SU-DHL-6 (cell line): Measurements from ENCODE around the gene RFX1.

Experiments
- H2AFZ ChIP-seq: fragments of 200-600 bp; sonication (generic); 2 replicates; pipeline ENCODE4 v1.6.1; 2014; ENCODE audit warnings: low read depth, mild to moderate bottlenecking, moderate library complexity, mixed read lengths, antibody characterized with exemption, low read length; ENCODE audit not compliant: severe bottlenecking
- H3F3A ChIP-seq: fragments of 200-600 bp; shearing (Covaris generic); 2 replicates; pipeline ENCODE4 v1.6.0; 2016; ENCODE audit warnings: antibody characterized with exemption, mild to moderate bottlenecking; ENCODE audit not compliant: insufficient read depth
- H3K27ac ChIP-seq: fragments of 200-600 bp; sonication (generic); 2 replicates; pipeline ENCODE4 v1.5.1; 2016; ENCODE audit warnings: low read depth, mild to moderate bottlenecking, low read length, moderate library complexity, mixed read lengths
- H3K27me3 ChIP-seq: fragments of 200-600 bp; sonication (generic), shearing (Covaris generic); 2 replicates; pipeline ENCODE4 v1.6.0; 2014; ENCODE audit warnings: mild to moderate bottlenecking, low read length
- H3K36me3 ChIP-seq: fragments of 200-600 bp; sonication (generic); 2 replicates; pipeline ENCODE4 v1.6.1; 2014; ENCODE audit warnings: mild to moderate bottlenecking, low read length, mixed read lengths
- H3K4me2 ChIP-seq: fragments of 300-600, 200-600 bp; shearing (Covaris generic), sonication (generic); 2 replicates; pipeline ENCODE4 v1.6.0; 2014; ENCODE audit warnings: low read length, low read depth, mild to moderate bottlenecking; ENCODE audit not compliant: poor library complexity, severe bottlenecking
- H3K4me3 ChIP-seq: fragments of 200-600 bp; sonication (generic); 2 replicates; pipeline ENCODE4 v1.5.1; 2014; ENCODE audit warnings: antibody characterized with exemption, low read length, mild to moderate bottlenecking, mixed read lengths; ENCODE audit not compliant: insufficient read depth, poor library complexity, severe bottlenecking
- H3K79me2 ChIP-seq: fragments of 200-600 bp; sonication (generic); 2 replicates; pipeline ENCODE4 v1.6.1; 2014; ENCODE audit warnings: mild to moderate bottlenecking, low read length, moderate library complexity; ENCODE audit not compliant: insufficient read depth
- H3K9ac ChIP-seq: fragments of 200-600 bp; sonication (generic); 2 replicates; pipeline ENCODE4 v1.7.0; 2014; ENCODE audit warnings: mild to moderate bottlenecking, low read length
- H3K9me2 ChIP-seq: fragments of 200-600 bp; sonication (generic); replicated peaks from 2 replicates; pipeline ENCODE4 v1.6.1; 2014; ENCODE audit warnings: low read length; ENCODE audit not compliant: insufficient read depth
- H3K9me3 ChIP-seq: fragments of 200-600 bp; sonication (generic); 2 replicates; pipeline ENCODE4 v1.6.1; 2014; ENCODE audit warnings: low read length, mixed read lengths; ENCODE audit not compliant: insufficient read depth
- H4K20me1 ChIP-seq: fragments of 200-600 bp; sonication (generic); 2 replicates; pipeline ENCODE4 v1.6.1; 2014; ENCODE audit warnings: low read depth, mild to moderate bottlenecking, antibody characterized with exemption, low read length, moderate library complexity, mixed read lengths
- CTCF ChIP-seq: fragments of 200-600 bp; sonication (generic); IDR thresholded peaks from one replicate; pipeline ENCODE4 v1.5.1; 2017; ENCODE audit warnings: antibody characterized with exemption, mild to moderate bottlenecking, low read length, moderate library complexity; ENCODE audit not compliant: insufficient read depth, poor library complexity, severe bottlenecking
- EZH2phosphoT487 ChIP-seq: fragments of 200-600 bp; sonication (generic), shearing (Covaris generic); conservative IDR thresholded peaks from 2 replicates; pipeline ENCODE4 v1.6.1; 2018; ENCODE audit warnings: mild to moderate bottlenecking, antibody characterized with exemption, low read length, moderate library complexity, mixed read lengths

Gene RFX1

GRCh38 chr19:13955662-13956364 is 50.3 kb downstream of the RFX1 start:
- no peak overlapping the region for H2AFZ ChIP-seq
- H3K4me2 ChIP-seq = no peak overlapping the region
- no peaks in the 10 kb centered on the region for H3K9me2 ChIP-seq
- no peaks in the 10 kb centered on the region; the same call in 1 of the 2 replicates for H4K20me1 ChIP-seq
- H3K9me3 ChIP-seq = no peaks in the 10 kb centered on the region
- H3F3A ChIP-seq = no peaks in the 10 kb centered on the region
- H3K4me3 ChIP-seq = no peak overlapping the region
- H3K36me3 ChIP-seq = peaks cover 2% of the 10 kb centered on the region; the same call in 1 of the 2 replicates
- H3K27ac ChIP-seq = no peak overlapping the region
- H3K27me3 ChIP-seq = no peaks in the 10 kb centered on the region
- H3K79me2 ChIP-seq = peaks cover 16% of the 10 kb centered on the region
- no peak overlapping the region for H3K9ac ChIP-seq
- TF ChIP-seq EZH2phosphoT487 (no peak), CTCF (no peak)

GRCh38 chr19:13954185-13954584 is 51.9 kb downstream of the RFX1 start:
- peaks cover 2% of the 10 kb centered on the region; the same call in 1 of the 2 replicates for H3K36me3 ChIP-seq
- H3F3A ChIP-seq = no peaks in the 10 kb centered on the region
- H3K9me2 ChIP-seq = no peaks in the 10 kb centered on the region
- no peak overlapping the region for H2AFZ ChIP-seq
- TF ChIP-seq EZH2phosphoT487 (no peak), CTCF (no peak)
- H3K4me3 ChIP-seq = no peak overlapping the region
- H3K9ac ChIP-seq = no peak overlapping the region
- no peak overlapping the region for H3K4me2 ChIP-seq
- peaks cover 16% of the 10 kb centered on the region for H3K79me2 ChIP-seq
- no peaks in the 10 kb centered on the region for H3K27me3 ChIP-seq
- no peaks in the 10 kb centered on the region; the same call in 1 of the 2 replicates for H4K20me1 ChIP-seq
- no peak overlapping the region for H3K27ac ChIP-seq
- H3K9me3 ChIP-seq = no peaks in the 10 kb centered on the region

DNA sequence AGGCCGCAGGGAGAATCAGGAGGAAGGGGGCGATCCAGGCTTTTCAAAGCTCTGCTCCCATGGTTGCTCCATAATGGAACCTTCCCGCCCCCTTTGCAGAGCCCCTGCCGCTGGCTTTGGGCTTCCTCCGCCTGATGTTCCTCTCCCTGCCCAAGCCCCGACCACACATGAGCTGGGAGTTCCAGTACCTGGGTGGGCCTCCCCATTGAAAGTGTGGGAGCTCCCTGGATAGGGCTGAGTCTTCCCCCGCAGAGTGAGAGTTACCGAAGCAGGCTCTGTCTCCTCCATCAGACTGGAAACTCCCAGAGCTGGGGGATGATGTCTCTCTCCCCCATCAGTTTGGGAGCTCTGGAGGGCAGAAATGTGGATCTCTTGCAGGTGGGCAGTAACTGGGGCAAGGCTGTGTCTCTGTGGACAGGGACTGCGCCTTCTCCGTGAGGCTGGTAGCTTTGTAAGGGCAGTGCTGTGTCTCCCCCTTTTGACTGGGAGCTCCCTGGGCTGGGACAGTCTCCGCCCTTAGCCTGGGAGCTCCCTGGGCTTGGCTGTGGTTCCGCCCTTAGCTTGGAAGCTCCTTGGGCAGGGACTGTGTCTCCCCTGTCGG is 53.1 kb downstream of the RFX1 start:
- Histone ChIP-seq H3K9ac (peak overlapping the region; percentile 88), H4K20me1 (no peaks in the 10 kb centered on the region; the same call in 1 of the 2 replicates), H3K79me2 (peaks cover 16% of the 10 kb centered on the region), H3K4me3 (peak overlapping the region; percentile 69), H3K36me3 (peaks cover 2% of the 10 kb centered on the region; the same call in 1 of the 2 replicates), H3K27me3 (no peaks in the 10 kb centered on the region), H3K27ac (0 out of 2 replicates have a peak overlapping the region, but pooled peaks have one; percentile 16), H2AFZ (no peak overlapping the region), H3K9me2 (no peaks in the 10 kb centered on the region), H3K4me2 (peak overlapping the region; percentile 95), H3K9me3 (no peaks in the 10 kb centered on the region), H3F3A (no peaks in the 10 kb centered on the region)
- TF ChIP-seq CTCF (no peak), EZH2phosphoT487 (no peak)
